ENCODE data around the gene YPEL4.

DNA sequence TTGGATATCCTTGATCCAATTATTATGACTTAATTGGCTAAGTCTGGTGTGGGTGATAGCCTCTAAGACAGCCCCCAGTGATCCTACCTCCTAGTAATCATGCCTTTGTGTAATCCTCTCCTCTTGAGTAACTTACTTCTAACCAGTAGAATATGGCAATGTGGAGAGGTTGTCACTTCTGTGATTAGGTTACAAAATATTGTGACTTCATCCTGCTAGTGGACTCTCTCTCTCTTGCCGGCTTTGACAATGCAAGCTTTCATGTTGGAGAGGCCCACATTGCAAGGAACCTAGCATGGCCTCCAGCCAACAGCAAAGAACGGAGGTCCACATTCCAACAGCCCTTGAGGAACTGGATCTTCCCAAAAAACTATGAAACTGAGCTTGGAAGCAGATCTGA lies 19.5 kb downstream of the YPEL4 start:
- TF ChIP-seq ZNF274 (IDR thresholded peaks at IDR 0.05; ENCODE audit: low read depth, low read length) (no peak), YY1 (IDR thresholded peaks at IDR 0.05; ENCODE audit: insufficient read depth, insufficient read length) (no peak), SUZ12 (IDR thresholded peaks at IDR 0.05; ENCODE audit: extremely low read depth, insufficient read depth, insufficient read length) (no peak)
